Mesothelial cell of epicardium (in vitro differentiated cells): Measurements from ENCODE around the gene SPOCK1. TPM values are rescaled to one million over a fixed set of nuclear protein-coding genes. Genes with fewer than 3 reads are reported as not detected.

ENCODE experiments used
- DNase-seq, 2 experiments: peaks; one replicate each; pipeline ENCODE4 v3.0.0; 2021; ENCODE audit warnings: low spot score in 2 of 2; ENCODE audit not compliant: unreplicated experiment in 2 of 2
- H3K27ac Mint-ChIP-seq: 2 replicates; pipeline ENCODE4 v1.8.0; 2021; ENCODE audit warnings: mixed read lengths
- H3K27me3 Mint-ChIP-seq: 2 replicates; pipeline ENCODE4 v1.8.0; 2021; ENCODE audit warnings: low read depth, mixed read lengths
- H3K36me3 Mint-ChIP-seq: 2 replicates; pipeline ENCODE4 v1.8.0; 2021; ENCODE audit warnings: mixed read lengths
- H3K4me1 Mint-ChIP-seq: 2 replicates; pipeline ENCODE4 v1.8.0; 2021; ENCODE audit warnings: mixed read lengths
- H3K4me3 Mint-ChIP-seq: 2 replicates; pipeline ENCODE4 v1.8.0; 2021; ENCODE audit warnings: mild to moderate bottlenecking, moderate library complexity, mixed read lengths
- H3K9me3 Mint-ChIP-seq: 2 replicates; pipeline ENCODE4 v1.8.0; 2021; ENCODE audit warnings: mixed read lengths
- total RNA-seq: library from RNA; stranded (reverse); gene quantifications from 3 replicates; pipeline ENCODE4 v1.2.1, GENCODE V29; 2021
- TF ChIP-seq, protein P1 (sequence below): fragments of 200-600 bp; sonication (generic); IDR thresholded peaks from one replicate; pipeline ENCODE4 v1.5.0; 2021; ENCODE audit warnings: antibody characterized with exemption; ENCODE audit not compliant: unreplicated experiment

Gene SPOCK1
- total RNA-seq, 1 donor from 2014 or later, result 6.6 TPM

- Mint-ChIP-seq H3K9me3 (no peaks in the 10 kb centered on the region), H3K36me3 (no peaks in the 10 kb centered on the region), H3K27me3 (peaks cover 12% of the 10 kb centered on the region), H3K4me3 (no peak overlapping the region), H3K27ac (no peak overlapping the region), H3K4me1 (peaks cover 7% of the 10 kb centered on the region)
- no peak for DNase-seq
- TF ChIP-seq, protein P1, sequence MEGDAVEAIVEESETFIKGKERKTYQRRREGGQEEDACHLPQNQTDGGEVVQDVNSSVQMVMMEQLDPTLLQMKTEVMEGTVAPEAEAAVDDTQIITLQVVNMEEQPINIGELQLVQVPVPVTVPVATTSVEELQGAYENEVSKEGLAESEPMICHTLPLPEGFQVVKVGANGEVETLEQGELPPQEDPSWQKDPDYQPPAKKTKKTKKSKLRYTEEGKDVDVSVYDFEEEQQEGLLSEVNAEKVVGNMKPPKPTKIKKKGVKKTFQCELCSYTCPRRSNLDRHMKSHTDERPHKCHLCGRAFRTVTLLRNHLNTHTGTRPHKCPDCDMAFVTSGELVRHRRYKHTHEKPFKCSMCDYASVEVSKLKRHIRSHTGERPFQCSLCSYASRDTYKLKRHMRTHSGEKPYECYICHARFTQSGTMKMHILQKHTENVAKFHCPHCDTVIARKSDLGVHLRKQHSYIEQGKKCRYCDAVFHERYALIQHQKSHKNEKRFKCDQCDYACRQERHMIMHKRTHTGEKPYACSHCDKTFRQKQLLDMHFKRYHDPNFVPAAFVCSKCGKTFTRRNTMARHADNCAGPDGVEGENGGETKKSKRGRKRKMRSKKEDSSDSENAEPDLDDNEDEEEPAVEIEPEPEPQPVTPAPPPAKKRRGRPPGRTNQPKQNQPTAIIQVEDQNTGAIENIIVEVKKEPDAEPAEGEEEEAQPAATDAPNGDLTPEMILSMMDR, result no peak
Measured at GRCh38 chr5:137069358-137069757, 429.8 kb downstream of the SPOCK1 start.

DNA sequence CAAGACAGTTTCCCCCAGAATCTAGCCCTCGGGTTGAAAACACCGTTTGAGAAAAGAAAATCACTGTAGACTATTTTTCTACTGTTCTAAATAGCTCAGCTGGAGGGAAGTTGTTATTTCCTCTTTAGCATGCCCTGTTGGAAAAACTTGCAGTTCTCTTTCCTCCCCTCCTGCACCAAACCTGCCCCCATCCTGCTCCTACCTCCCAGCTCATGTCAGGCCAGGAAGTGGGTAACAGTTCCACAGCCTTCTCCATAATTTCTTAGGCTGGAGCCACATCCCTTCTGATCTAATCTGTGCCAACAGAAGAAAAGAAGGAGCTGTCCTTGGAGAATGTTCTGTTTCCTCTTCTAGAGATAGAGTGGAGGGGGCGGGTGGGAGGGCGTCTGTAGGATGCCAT is 437.7 kb downstream of the SPOCK1 start:
- Mint-ChIP-seq H3K36me3 (no peaks in the 10 kb centered on the region), H3K27ac (no peak overlapping the region), H3K4me1 (peaks cover 10% of the 10 kb centered on the region), H3K27me3 (no peaks in the 10 kb centered on the region), H3K9me3 (no peaks in the 10 kb centered on the region), H3K4me3 (no peak overlapping the region)
- TF ChIP-seq, protein P1, result no peak
- DNase-seq, result no peak

- H3K4me3 Mint-ChIP-seq, result no peak overlapping the region
- peaks cover 10% of the 10 kb centered on the region for H3K4me1 Mint-ChIP-seq
- TF ChIP-seq, protein P1, result no peak
- H3K27me3 Mint-ChIP-seq, result no peaks in the 10 kb centered on the region
- no peaks in the 10 kb centered on the region for H3K9me3 Mint-ChIP-seq
- H3K36me3 Mint-ChIP-seq, result no peaks in the 10 kb centered on the region
- H3K27ac Mint-ChIP-seq, result no peak overlapping the region
- DNase-seq, result no peak
Measured at GRCh38 chr5:137058089-137058488, 441.0 kb downstream of the SPOCK1 start.

DNA sequence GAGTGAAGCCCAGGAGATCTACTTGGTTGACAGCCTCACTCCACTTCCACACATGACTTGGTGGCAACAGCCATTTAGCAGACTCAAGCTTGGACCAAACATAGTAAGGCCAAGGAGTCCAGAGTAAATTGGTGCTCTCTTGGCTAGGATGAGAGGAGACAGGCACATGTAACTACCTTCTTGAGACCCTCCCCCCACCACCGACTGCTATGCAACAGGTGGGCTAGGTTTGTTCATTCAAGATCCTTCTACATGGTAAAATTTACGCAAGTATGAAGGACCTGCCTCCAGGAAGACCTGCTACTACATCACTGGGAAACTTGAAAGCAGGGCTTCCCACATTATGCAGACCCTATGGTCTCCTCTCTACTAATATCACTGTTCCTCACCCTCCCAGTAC is 442.4 kb downstream of the SPOCK1 start:
- H3K4me3 Mint-ChIP-seq, result no peak overlapping the region
- TF ChIP-seq, protein P1, result no peak
- H3K36me3 Mint-ChIP-seq, result no peaks in the 10 kb centered on the region
- H3K9me3 Mint-ChIP-seq, result no peaks in the 10 kb centered on the region
- H3K4me1 Mint-ChIP-seq, result peaks cover 10% of the 10 kb centered on the region
- no peak for DNase-seq
- H3K27me3 Mint-ChIP-seq, result peaks cover 2% of the 10 kb centered on the region
- no peak overlapping the region for H3K27ac Mint-ChIP-seq

DNA sequence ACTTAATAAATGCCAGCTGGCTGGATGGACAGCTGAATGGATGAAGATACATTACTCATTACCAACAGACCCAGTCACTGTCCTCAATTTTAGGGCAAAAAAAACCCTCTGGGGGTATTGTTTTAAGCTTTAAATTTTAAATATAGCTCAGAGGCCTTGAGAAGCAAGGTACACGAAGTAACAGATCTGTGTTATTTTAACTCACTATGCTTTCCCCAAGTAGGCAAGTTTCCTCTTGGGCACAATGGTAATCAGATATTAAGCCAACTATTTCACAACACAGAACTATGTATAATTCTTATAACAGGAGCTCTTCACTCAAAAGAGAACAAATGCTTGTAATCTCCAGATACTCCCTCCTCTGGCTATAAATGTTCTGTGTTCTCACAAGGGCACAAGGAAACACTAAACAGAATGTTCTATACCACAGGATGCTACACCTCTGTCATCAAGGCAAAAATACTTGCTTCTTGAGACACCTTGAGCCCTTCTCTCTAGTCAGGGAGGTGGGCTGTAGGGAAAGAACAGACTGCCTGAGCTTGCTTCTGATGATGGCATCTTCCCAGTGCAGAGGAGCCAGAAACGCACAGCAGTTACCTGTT is 443.8 kb downstream of the SPOCK1 start:
- Mint-ChIP-seq H3K9me3 (no peaks in the 10 kb centered on the region), H3K36me3 (no peaks in the 10 kb centered on the region), H3K27ac (no peak overlapping the region), H3K4me1 (no peaks in the 10 kb centered on the region), H3K27me3 (peaks cover 2% of the 10 kb centered on the region), H3K4me3 (no peak overlapping the region)
- TF ChIP-seq, protein P1, result no peak
- DNase-seq, result no peak

- Mint-ChIP-seq H3K9me3 (no peaks in the 10 kb centered on the region), H3K4me1 (no peaks in the 10 kb centered on the region), H3K36me3 (no peaks in the 10 kb centered on the region), H3K27ac (no peak overlapping the region), H3K27me3 (peaks cover 2% of the 10 kb centered on the region), H3K4me3 (no peak overlapping the region)
- DNase-seq, result no peak
- TF ChIP-seq, protein P1, result no peak
Measured at GRCh38 chr5:137054792-137055191, 444.3 kb downstream of the SPOCK1 start.
